ENCODE data around the gene MME. TPM values are rescaled to one million over a fixed set of nuclear protein-coding genes. Genes with fewer than 3 reads are reported as not detected.

The MME gene
- total and polyA plus RNA-seq, 4 donors = 4.1 to 20.7 (median 9.5) TPM

DNA sequence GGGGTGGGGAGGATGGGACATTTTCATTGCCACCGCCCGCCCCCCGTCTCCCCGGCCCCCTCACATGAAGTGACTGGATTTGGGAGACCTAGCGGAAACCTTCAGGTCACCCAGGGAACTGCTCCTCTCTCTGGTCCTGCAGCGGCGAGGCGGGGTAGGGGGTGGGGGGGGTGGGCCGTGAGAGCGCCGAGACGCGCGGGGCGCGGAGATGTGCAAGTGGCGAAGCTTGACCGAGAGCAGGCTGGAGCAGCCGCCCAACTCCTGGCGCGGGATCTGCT, 712 bp upstream of the MME start:
- 2% methylated on average over 21 of the region's 21 CpGs for WGBS
- H3K4me1 ChIP-seq (ENCODE audit: control insufficient read depth in 4 of 4, insufficient read depth in 4 of 4, low read length in 3 of 4) = peaks cover 4 to 36% (median 26%) of the 10 kb centered on the region in 4 donors
- no peak for TF ChIP-seq SP1 (IDR thresholded peaks at IDR 0.05)
- TF ChIP-seq JUND (IDR thresholded peaks at IDR 0.05) = no peak
- TF ChIP-seq RXRA (IDR thresholded peaks at IDR 0.05) = no peak
- TF ChIP-seq HNF4A (conservative IDR thresholded peaks at IDR 0.05) = no peak
- TF ChIP-seq, protein P1, sequence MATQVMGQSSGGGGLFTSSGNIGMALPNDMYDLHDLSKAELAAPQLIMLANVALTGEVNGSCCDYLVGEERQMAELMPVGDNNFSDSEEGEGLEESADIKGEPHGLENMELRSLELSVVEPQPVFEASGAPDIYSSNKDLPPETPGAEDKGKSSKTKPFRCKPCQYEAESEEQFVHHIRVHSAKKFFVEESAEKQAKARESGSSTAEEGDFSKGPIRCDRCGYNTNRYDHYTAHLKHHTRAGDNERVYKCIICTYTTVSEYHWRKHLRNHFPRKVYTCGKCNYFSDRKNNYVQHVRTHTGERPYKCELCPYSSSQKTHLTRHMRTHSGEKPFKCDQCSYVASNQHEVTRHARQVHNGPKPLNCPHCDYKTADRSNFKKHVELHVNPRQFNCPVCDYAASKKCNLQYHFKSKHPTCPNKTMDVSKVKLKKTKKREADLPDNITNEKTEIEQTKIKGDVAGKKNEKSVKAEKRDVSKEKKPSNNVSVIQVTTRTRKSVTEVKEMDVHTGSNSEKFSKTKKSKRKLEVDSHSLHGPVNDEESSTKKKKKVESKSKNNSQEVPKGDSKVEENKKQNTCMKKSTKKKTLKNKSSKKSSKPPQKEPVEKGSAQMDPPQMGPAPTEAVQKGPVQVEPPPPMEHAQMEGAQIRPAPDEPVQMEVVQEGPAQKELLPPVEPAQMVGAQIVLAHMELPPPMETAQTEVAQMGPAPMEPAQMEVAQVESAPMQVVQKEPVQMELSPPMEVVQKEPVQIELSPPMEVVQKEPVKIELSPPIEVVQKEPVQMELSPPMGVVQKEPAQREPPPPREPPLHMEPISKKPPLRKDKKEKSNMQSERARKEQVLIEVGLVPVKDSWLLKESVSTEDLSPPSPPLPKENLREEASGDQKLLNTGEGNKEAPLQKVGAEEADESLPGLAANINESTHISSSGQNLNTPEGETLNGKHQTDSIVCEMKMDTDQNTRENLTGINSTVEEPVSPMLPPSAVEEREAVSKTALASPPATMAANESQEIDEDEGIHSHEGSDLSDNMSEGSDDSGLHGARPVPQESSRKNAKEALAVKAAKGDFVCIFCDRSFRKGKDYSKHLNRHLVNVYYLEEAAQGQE (IDR thresholded peaks at IDR 0.05) = no peak
- TF ChIP-seq HNF4G (IDR thresholded peaks at IDR 0.05) = no peak
- TF ChIP-seq FOXA2 (IDR thresholded peaks at IDR 0.05) = no peak
- TF ChIP-seq, protein P2, sequence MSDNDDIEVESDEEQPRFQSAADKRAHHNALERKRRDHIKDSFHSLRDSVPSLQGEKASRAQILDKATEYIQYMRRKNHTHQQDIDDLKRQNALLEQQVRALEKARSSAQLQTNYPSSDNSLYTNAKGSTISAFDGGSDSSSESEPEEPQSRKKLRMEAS (IDR thresholded peaks at IDR 0.05) = no peak
- TF ChIP-seq, protein P3, sequence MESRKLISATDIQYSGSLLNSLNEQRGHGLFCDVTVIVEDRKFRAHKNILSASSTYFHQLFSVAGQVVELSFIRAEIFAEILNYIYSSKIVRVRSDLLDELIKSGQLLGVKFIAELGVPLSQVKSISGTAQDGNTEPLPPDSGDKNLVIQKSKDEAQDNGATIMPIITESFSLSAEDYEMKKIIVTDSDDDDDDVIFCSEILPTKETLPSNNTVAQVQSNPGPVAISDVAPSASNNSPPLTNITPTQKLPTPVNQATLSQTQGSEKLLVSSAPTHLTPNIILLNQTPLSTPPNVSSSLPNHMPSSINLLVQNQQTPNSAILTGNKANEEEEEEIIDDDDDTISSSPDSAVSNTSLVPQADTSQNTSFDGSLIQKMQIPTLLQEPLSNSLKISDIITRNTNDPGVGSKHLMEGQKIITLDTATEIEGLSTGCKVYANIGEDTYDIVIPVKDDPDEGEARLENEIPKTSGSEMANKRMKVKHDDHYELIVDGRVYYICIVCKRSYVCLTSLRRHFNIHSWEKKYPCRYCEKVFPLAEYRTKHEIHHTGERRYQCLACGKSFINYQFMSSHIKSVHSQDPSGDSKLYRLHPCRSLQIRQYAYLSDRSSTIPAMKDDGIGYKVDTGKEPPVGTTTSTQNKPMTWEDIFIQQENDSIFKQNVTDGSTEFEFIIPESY (IDR thresholded peaks at IDR 0.05) = no peak
- TF ChIP-seq TAF1 (conservative IDR thresholded peaks at IDR 0.05) = no peak
- TF ChIP-seq, protein P4, sequence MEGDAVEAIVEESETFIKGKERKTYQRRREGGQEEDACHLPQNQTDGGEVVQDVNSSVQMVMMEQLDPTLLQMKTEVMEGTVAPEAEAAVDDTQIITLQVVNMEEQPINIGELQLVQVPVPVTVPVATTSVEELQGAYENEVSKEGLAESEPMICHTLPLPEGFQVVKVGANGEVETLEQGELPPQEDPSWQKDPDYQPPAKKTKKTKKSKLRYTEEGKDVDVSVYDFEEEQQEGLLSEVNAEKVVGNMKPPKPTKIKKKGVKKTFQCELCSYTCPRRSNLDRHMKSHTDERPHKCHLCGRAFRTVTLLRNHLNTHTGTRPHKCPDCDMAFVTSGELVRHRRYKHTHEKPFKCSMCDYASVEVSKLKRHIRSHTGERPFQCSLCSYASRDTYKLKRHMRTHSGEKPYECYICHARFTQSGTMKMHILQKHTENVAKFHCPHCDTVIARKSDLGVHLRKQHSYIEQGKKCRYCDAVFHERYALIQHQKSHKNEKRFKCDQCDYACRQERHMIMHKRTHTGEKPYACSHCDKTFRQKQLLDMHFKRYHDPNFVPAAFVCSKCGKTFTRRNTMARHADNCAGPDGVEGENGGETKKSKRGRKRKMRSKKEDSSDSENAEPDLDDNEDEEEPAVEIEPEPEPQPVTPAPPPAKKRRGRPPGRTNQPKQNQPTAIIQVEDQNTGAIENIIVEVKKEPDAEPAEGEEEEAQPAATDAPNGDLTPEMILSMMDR (IDR thresholded peaks at IDR 0.05; ENCODE audit: low read depth, low read length, missing input control) = no peak
- no peak for TF ChIP-seq FOXA1 (IDR thresholded peaks at IDR 0.05)
- TF ChIP-seq NR2F2 (IDR thresholded peaks at IDR 0.05) = no peak
- no peak for TF ChIP-seq GABPA (IDR thresholded peaks at IDR 0.05 in 1 of 2, conservative IDR thresholded peaks at IDR 0.05 in 1 of 2)
- TF ChIP-seq RAD21 (IDR thresholded peaks at IDR 0.05) = no peak
- TF ChIP-seq YY1 (IDR thresholded peaks at IDR 0.05) = no peak
- no peak for TF ChIP-seq EGR1 (IDR thresholded peaks at IDR 0.05; ENCODE audit: low read depth in 2 of 2)
- TF ChIP-seq, protein P5, sequence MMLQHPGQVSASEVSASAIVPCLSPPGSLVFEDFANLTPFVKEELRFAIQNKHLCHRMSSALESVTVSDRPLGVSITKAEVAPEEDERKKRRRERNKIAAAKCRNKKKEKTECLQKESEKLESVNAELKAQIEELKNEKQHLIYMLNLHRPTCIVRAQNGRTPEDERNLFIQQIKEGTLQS (IDR thresholded peaks at IDR 0.05) = no peak
- no peak overlapping the region for H3K27ac ChIP-seq (ENCODE audit: low read depth in 1 of 2, low read length in 2 of 2)
- no peak for DNase-seq (ENCODE audit: low spot score)
- H3K36me3 ChIP-seq (ENCODE audit: control insufficient read depth in 4 of 4, insufficient read depth in 3 of 4, low read depth in 1 of 4, low read length in 3 of 4) = no peaks in the 10 kb centered on the region
- no peak overlapping the region for H3K9ac ChIP-seq (ENCODE audit: low read depth in 1 of 2, low read length in 2 of 2)
- no peaks in the 10 kb centered on the region for H3K27me3 ChIP-seq (ENCODE audit: control insufficient read depth in 4 of 4, insufficient read depth in 4 of 4, low read length in 3 of 4)
- H3K4me3 ChIP-seq (ENCODE audit: low read depth in 1 of 3, low read length in 3 of 3) = peak overlapping the region; percentile 70 to 87 (median 87)
- H3K9me3 ChIP-seq (ENCODE audit: control insufficient read depth in 4 of 4, low read length in 3 of 4) = peaks cover 0 to under 1% (median 0%) of the 10 kb centered on the region in 4 donors

All from liver (tissue), 9 donors.